AG20443 (cell line): ENCODE data around the gene SHLD1.
"Not testable (repeated sequence)": the region's sequence is repeated elsewhere in the genome, so short reads cannot be mapped to it uniquely, and the experiment has no call there.

Source experiments
- DNase-seq: peaks from one replicate; pipeline ENCODE4 v3.0.0; 2012; ENCODE audit warnings: low spot score, mixed read lengths

SHLD1 gene

GRCh38 chr20:5749952-5750779, at the start of gene SHLD1:
TSS of gene SHLD1 (plus strand) at chr20:5750401. CDS start at chr20:5772866, 22,465 bp downstream.
- peak; percentile 91 for DNase-seq

GRCh38 chr20:5702339-5702738, 47.9 kb upstream of the SHLD1 start:
- not testable (repeated sequence) for DNase-seq

- DNase-seq, result no peak
These were observed 46.5 kb upstream of the SHLD1 start for GRCh38 chr20:5703681-5704101.

- no peak for DNase-seq
These were observed 44.4 kb upstream of the SHLD1 start for GRCh38 chr20:5705827-5706226.

- DNase-seq, result no peak
These were observed 43.4 kb upstream of the SHLD1 start for GRCh38 chr20:5706797-5707196.

- no peak for DNase-seq
These were observed 39.6 kb upstream of the SHLD1 start for GRCh38 chr20:5710551-5710950.

- DNase-seq, result no peak
These were observed 35.8 kb upstream of the SHLD1 start for GRCh38 chr20:5714261-5715041.

- DNase-seq, result no peak
These were observed 34.9 kb upstream of the SHLD1 start for GRCh38 chr20:5715071-5715841.

GRCh38 chr20:5716953-5717352, 33.2 kb upstream of the SHLD1 start:
- no peak for DNase-seq

GRCh38 chr20:5718896-5719595, 31.2 kb upstream of the SHLD1 start:
- no peak for DNase-seq

- no peak for DNase-seq
These were observed 30.3 kb upstream of the SHLD1 start for GRCh38 chr20:5719861-5720403.

GRCh38 chr20:5720696-5721095, 29.5 kb upstream of the SHLD1 start:
- no peak for DNase-seq

- DNase-seq, result not testable (repeated sequence)
These were observed 28.8 kb upstream of the SHLD1 start for GRCh38 chr20:5721356-5721755.

GRCh38 chr20:5722927-5723326, 27.3 kb upstream of the SHLD1 start:
- no peak for DNase-seq

GRCh38 chr20:5725183-5725463, 25.1 kb upstream of the SHLD1 start:
- DNase-seq, result not testable (repeated sequence)

- DNase-seq, result no peak
These were observed 23.1 kb upstream of the SHLD1 start for GRCh38 chr20:5727018-5727515.

- DNase-seq, result no peak
These were observed 20.9 kb upstream of the SHLD1 start for GRCh38 chr20:5729348-5729747.

GRCh38 chr20:5730131-5730530, 20.1 kb upstream of the SHLD1 start:
- DNase-seq, result no peak

- no peak for DNase-seq
These were observed 18.3 kb upstream of the SHLD1 start for GRCh38 chr20:5731753-5732366.

GRCh38 chr20:5734602-5735001, 15.6 kb upstream of the SHLD1 start:
- no peak for DNase-seq
